ENCODE measurements around the gene GRID1.

GRID1 gene

DNA sequence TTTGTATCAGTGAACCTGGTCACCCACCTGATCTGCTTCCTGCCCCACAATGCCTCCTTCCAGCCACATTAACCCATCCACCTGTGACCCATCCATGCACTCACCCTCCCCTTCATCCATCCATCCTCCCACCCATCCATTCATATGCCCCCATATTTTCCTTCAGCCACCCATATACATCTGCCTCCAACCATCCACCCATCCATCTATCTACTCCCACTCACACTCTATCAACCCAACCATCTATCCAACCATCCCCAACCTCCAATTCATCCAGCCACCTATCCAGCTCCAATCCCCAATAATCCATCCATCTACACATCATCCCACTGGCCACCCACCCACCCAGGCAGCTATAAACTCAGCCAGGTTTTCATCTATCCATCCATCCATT is 51.0 kb downstream of the GRID1 start:
- POLR2A ChIA-PET, result no interaction called here
- no peak for TF ChIP-seq ZNF776 (tag by site-specific recombination; IDR thresholded peaks at IDR 0.05; ENCODE audit: borderline replicate concordance)
- peak; percentile 97 for TF ChIP-seq ZFHX2 (tag by site-specific recombination; conservative IDR thresholded peaks at IDR 0.05)
- no peak for TF ChIP-seq ZNF16 (tag by site-specific recombination; IDR thresholded peaks at IDR 0.05; ENCODE audit: low read depth)
- peak; percentile 100 for TF ChIP-seq EGR2 (tag by site-specific recombination; IDR thresholded peaks at IDR 0.05; ENCODE audit: low read depth)
- H3K36me3 ChIP-seq (ENCODE audit: control insufficient read depth in 2 of 2, insufficient read depth in 1 of 2, low read length in 2 of 2), result no peaks in the 10 kb centered on the region
- CTCF ChIA-PET, result no interaction called here
- H3K4me1 ChIP-seq (ENCODE audit: control insufficient read depth, insufficient read depth, low read length), result 0 out of 2 replicates have a peak, but pooled peaks cover 3% of the 10 kb centered on the region
- H3K27ac ChIP-seq (ENCODE audit: extremely low read depth, low read depth, low read length), result no peak overlapping the region
- no peaks in the 10 kb centered on the region for H3K9me3 ChIP-seq (ENCODE audit: control insufficient read depth, insufficient read depth, low read depth, low read length)
- no peak overlapping the region for H3K4me3 ChIP-seq (ENCODE audit: low read depth, low read length)

DNA sequence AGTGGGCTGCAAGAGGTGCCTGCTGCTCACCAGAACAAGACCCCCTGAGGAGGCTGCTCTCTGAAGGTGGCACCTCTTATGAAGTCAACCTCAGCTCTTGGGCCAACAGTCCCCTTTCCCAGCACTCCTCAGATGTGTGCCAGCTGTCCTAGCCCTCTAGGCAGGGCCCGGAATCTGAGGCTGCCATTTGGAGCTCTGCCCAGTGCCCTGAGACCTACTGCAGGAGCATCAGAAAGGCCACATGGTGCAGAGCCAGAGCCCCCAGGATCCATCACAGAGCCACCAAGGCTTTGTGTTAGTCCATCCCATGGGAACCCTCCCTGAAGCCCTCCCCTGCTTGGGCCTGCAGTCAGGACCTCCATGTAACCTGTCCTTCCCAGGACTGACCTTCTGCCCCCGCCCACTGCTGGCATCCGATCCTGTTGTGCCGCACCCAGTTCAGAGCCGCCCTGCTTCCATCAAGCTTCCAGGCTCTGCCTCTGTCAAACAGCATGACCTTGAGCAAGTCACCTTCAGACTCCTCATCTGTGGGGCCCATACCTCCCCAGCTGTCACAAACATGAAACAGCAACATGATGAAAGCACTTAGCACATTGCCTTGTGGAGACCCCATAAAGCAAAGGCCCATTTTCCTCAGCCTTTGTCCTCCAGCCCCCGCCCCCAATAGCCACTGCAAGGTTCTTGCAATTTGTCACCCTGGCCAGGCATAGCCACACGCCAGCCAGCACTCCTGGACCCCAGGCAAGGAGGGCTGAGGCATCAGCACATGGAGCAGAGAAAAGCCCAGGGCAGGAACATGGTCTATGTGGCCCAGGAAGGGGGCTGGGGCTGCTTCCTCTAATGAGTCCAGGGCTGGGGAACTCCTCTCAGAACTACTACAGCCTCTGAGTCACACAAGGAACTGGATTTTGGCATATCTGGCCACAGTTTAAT is 51.7 kb downstream of the GRID1 start:
- TF ChIP-seq, protein P1, sequence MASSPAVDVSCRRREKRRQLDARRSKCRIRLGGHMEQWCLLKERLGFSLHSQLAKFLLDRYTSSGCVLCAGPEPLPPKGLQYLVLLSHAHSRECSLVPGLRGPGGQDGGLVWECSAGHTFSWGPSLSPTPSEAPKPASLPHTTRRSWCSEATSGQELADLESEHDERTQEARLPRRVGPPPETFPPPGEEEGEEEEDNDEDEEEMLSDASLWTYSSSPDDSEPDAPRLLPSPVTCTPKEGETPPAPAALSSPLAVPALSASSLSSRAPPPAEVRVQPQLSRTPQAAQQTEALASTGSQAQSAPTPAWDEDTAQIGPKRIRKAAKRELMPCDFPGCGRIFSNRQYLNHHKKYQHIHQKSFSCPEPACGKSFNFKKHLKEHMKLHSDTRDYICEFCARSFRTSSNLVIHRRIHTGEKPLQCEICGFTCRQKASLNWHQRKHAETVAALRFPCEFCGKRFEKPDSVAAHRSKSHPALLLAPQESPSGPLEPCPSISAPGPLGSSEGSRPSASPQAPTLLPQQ (tag by site-specific recombination; IDR thresholded peaks at IDR 0.05), result peak; percentile 74
- TF ChIP-seq ZFP69B (tag by site-specific recombination; IDR thresholded peaks at IDR 0.05), result 0 out of 2 replicates have a peak, but pooled peaks have one; percentile 56
- TF ChIP-seq SP7 (tag by site-specific recombination; IDR thresholded peaks at IDR 0.05), result no peak
- TF ChIP-seq, protein P2, sequence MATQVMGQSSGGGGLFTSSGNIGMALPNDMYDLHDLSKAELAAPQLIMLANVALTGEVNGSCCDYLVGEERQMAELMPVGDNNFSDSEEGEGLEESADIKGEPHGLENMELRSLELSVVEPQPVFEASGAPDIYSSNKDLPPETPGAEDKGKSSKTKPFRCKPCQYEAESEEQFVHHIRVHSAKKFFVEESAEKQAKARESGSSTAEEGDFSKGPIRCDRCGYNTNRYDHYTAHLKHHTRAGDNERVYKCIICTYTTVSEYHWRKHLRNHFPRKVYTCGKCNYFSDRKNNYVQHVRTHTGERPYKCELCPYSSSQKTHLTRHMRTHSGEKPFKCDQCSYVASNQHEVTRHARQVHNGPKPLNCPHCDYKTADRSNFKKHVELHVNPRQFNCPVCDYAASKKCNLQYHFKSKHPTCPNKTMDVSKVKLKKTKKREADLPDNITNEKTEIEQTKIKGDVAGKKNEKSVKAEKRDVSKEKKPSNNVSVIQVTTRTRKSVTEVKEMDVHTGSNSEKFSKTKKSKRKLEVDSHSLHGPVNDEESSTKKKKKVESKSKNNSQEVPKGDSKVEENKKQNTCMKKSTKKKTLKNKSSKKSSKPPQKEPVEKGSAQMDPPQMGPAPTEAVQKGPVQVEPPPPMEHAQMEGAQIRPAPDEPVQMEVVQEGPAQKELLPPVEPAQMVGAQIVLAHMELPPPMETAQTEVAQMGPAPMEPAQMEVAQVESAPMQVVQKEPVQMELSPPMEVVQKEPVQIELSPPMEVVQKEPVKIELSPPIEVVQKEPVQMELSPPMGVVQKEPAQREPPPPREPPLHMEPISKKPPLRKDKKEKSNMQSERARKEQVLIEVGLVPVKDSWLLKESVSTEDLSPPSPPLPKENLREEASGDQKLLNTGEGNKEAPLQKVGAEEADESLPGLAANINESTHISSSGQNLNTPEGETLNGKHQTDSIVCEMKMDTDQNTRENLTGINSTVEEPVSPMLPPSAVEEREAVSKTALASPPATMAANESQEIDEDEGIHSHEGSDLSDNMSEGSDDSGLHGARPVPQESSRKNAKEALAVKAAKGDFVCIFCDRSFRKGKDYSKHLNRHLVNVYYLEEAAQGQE (tag by site-specific recombination; IDR thresholded peaks at IDR 0.05), result no peak
- Histone ChIP-seq H3K27ac (ENCODE audit: extremely low read depth, low read depth, low read length) (no peak overlapping the region), H3K36me3 (ENCODE audit: control insufficient read depth in 2 of 2, insufficient read depth in 1 of 2, low read length in 2 of 2) (no peaks in the 10 kb centered on the region), H3K4me1 (ENCODE audit: control insufficient read depth, insufficient read depth, low read length) (0 out of 2 replicates have a peak, but pooled peaks cover 3% of the 10 kb centered on the region), H3K4me3 (ENCODE audit: low read depth, low read length) (no peak overlapping the region), H3K9me3 (ENCODE audit: control insufficient read depth, insufficient read depth, low read depth, low read length) (no peaks in the 10 kb centered on the region)
- ChIA-PET CTCF (no interaction called here), POLR2A (no interaction called here)

DNA sequence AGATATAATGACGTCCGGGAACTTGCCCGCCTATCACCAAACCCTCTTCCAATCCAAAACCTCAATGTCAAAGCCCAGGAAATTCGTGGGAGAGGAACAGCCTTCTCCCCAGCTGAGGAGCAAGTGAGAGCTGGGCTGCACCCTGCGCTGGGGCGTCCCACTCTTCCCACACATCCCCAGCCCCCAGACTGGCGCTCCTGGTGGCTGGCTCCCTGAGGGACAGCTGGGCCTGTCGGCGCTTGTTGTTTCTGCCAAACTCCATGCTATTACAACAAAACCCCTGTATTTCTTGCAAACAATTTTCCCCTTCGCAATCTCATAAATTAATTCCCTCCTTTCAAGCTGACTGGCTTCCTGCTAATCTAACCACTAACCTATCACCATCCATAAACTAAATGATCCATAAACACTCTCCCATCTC is 53.0 kb downstream of the GRID1 start:
- no peaks in the 10 kb centered on the region for H3K36me3 ChIP-seq (ENCODE audit: control insufficient read depth in 2 of 2, insufficient read depth in 1 of 2, low read length in 2 of 2)
- no peaks in the 10 kb centered on the region for H3K4me1 ChIP-seq (ENCODE audit: control insufficient read depth, insufficient read depth, low read length)
- peak; percentile 88 for TF ChIP-seq ZFHX2 (tag by site-specific recombination; conservative IDR thresholded peaks at IDR 0.05)
- TF ChIP-seq ZNF221 (tag by site-specific recombination; IDR thresholded peaks at IDR 0.05; ENCODE audit: borderline replicate concordance), result no peak
- TF ChIP-seq SETDB1 (IDR thresholded peaks at IDR 0.05; ENCODE audit: insufficient read length, low read length), result no peak
- TF ChIP-seq ZNF341 (tag by site-specific recombination; IDR thresholded peaks at IDR 0.05; ENCODE audit: low read depth), result peak; percentile 90
- TF ChIP-seq ZNF239 (tag by site-specific recombination; IDR thresholded peaks at IDR 0.05), result no peak
- TF ChIP-seq, protein P3, sequence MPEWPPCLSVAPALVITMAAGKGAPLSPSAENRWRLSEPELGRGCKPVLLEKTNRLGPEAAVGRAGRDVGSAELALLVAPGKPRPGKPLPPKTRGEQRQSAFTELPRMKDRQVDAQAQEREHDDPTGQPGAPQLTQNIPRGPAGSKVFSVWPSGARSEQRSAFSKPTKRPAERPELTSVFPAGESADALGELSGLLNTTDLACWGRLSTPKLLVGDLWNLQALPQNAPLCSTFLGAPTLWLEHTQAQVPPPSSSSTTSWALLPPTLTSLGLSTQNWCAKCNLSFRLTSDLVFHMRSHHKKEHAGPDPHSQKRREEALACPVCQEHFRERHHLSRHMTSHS (tag by site-specific recombination; IDR thresholded peaks at IDR 0.05), result no peak
- no peak for TF ChIP-seq ZNF610 (tag by site-specific recombination; IDR thresholded peaks at IDR 0.05; ENCODE audit: borderline replicate concordance)
- TF ChIP-seq OSR2 (tag by site-specific recombination; IDR thresholded peaks at IDR 0.05), result peak; percentile 94
- TF ChIP-seq GLIS1 (tag by site-specific recombination; IDR thresholded peaks at IDR 0.05), result peak; percentile 37; the same call in 1 of the 2 replicates
- 0 out of 2 replicates have a peak, but pooled peaks have one; percentile 25 for TF ChIP-seq ZNF600 (tag by site-specific recombination; IDR thresholded peaks at IDR 0.05)
- TF ChIP-seq, protein P4, sequence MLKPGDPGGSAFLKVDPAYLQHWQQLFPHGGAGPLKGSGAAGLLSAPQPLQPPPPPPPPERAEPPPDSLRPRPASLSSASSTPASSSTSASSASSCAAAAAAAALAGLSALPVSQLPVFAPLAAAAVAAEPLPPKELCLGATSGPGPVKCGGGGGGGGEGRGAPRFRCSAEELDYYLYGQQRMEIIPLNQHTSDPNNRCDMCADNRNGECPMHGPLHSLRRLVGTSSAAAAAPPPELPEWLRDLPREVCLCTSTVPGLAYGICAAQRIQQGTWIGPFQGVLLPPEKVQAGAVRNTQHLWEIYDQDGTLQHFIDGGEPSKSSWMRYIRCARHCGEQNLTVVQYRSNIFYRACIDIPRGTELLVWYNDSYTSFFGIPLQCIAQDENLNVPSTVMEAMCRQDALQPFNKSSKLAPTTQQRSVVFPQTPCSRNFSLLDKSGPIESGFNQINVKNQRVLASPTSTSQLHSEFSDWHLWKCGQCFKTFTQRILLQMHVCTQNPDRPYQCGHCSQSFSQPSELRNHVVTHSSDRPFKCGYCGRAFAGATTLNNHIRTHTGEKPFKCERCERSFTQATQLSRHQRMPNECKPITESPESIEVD (tag by site-specific recombination; IDR thresholded peaks at IDR 0.05), result peak; percentile 85
- TF ChIP-seq EGR2 (tag by site-specific recombination; IDR thresholded peaks at IDR 0.05; ENCODE audit: low read depth), result peak; percentile 85
- 0 out of 2 replicates have a peak, but pooled peaks have one; percentile 25 for TF ChIP-seq ZNF423 (tag by site-specific recombination; IDR thresholded peaks at IDR 0.05)
- TF ChIP-seq GLI4 (tag by site-specific recombination; IDR thresholded peaks at IDR 0.05), result no peak
- peak; percentile 78 for TF ChIP-seq ZIC2 (tag by site-specific recombination; IDR thresholded peaks at IDR 0.05)
- TF ChIP-seq ZBTB8A (tag by site-specific recombination; IDR thresholded peaks at IDR 0.05), result 0 out of 2 replicates have a peak, but pooled peaks have one; percentile 24
- ChIA-PET CTCF (interaction anchor here (0.6 kb wide), 2 partner anchors 36 to 307 kb away, joined by 3 read pairs; no protein-coding TSS in a partner anchor), POLR2A (no interaction called here)
- no peak overlapping the region for H3K4me3 ChIP-seq (ENCODE audit: low read depth, low read length)
- H3K27ac ChIP-seq (ENCODE audit: extremely low read depth, low read depth, low read length), result no peak overlapping the region
- H3K9me3 ChIP-seq (ENCODE audit: control insufficient read depth, insufficient read depth, low read depth, low read length), result no peaks in the 10 kb centered on the region
